ENCODE results near the gene EXTL1.

Gene EXTL1

GRCh38 chr1:26020330-26020768, 1.2 kb upstream of the EXTL1 start:
- no peak for TF ChIP-seq ZFX (IDR thresholded peaks at IDR 0.05)
- no peak for TF ChIP-seq CTCF (conservative IDR thresholded peaks at IDR 0.05)
- H3K27ac ChIP-seq, result no peak overlapping the region

DNA sequence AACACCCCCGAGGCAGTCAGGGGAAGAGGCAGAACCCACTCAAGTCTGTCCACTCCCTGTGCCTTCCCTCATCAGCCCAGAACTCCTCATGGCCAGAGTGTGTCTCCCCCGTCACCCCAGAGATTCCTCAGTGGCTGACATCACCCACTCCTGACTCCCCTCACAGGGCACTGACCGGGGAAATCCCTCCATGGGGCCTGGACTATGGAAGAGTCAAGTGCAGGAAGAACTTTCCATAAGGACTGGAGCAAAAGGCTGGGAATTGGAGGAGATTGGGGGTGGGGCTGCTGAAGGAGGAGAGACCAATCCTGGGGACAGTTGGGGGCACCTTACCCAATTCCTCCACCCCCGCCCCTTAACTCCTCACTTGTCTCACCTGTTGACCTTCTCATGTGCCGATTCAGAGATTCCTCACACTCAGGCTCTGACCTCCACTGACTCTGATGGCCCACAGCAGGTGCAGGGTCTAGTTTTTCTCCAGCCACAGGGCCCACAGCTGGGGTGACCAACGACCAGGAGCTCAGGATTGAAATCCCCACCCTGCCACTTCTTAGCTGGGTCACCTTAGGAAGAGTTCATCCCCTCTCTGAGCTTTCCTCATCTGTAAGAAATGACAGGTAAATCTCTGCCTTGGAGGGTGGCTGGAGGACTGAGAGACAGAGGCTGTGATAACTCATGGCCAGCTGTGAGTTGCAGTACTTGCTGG, 481 bp upstream of the EXTL1 start:
- TF ChIP-seq ZFX (IDR thresholded peaks at IDR 0.05) (no peak), CTCF (conservative IDR thresholded peaks at IDR 0.05) (no peak)
- H3K27ac ChIP-seq, result no peak overlapping the region

- H3K27ac ChIP-seq, result no peak overlapping the region
These were observed 817 bp downstream of the EXTL1 start for GRCh38 chr1:26022404-26022779.

DNA sequence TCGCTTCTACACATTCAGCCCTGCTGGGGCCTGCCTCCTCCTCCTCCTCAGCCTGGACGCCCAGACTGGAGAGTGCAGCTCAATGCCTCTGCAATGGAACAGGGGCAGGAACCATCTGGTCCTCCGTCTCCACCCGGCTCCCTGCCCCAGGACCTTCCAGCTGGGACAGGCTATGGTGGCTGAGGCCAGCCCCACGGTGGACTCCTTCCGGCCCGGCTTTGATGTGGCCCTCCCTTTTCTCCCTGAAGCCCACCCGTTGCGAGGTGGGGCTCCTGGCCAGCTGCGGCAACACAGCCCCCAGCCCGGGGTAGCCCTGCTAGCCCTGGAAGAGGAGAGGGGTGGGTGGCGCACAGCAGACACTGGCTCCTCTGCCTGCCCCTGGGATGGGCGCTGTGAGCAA, 1.4 kb downstream of the EXTL1 start:
- TF ChIP-seq CTCF (conservative IDR thresholded peaks at IDR 0.05) (no peak), ZFX (IDR thresholded peaks at IDR 0.05) (no peak)
- H3K27ac ChIP-seq, result no peak overlapping the region

More at GRCh38 chr1:26022404-26022779, 817 bp downstream of the EXTL1 start:
- TF ChIP-seq ZFX (IDR thresholded peaks at IDR 0.05), result no peak
- no peak for TF ChIP-seq CTCF (conservative IDR thresholded peaks at IDR 0.05)

DNA sequence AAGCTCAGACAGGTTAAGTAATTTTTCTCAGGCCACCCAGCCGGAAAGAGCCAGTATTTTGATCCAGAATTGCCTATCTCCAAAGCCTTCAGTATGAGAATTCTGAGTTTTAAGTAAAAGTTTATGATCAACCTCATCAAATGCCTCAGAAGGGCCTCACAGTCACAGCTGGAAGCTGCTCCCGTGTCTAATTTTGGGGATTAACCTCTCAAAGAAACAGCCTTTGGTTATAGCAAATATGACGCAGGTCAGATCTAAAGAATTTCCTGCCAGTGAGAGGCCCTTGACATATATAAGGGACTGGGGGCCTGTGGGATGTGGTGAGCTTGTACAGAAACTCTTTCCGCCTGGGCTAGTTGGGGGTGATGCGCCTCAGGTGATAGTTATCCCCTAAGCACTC, 2.3 kb downstream of the EXTL1 start:
- TF ChIP-seq ZFX (IDR thresholded peaks at IDR 0.05), result no peak
- no peak overlapping the region for H3K27ac ChIP-seq

GRCh38 chr1:26025060-26025459, 3.5 kb downstream of the EXTL1 start:
- TF ChIP-seq ZFX (IDR thresholded peaks at IDR 0.05) (no peak), CTCF (conservative IDR thresholded peaks at IDR 0.05) (no peak)
- H3K27ac ChIP-seq, result no peak overlapping the region

GRCh38 chr1:26025517-26025916, 3.9 kb downstream of the EXTL1 start:
- no peak overlapping the region for H3K27ac ChIP-seq
- TF ChIP-seq ZFX (IDR thresholded peaks at IDR 0.05), result no peak
- TF ChIP-seq CTCF (conservative IDR thresholded peaks at IDR 0.05), result no peak
